HG03571 (cell line): ENCODE measurements around the gene SDC3.
"Not testable (repeated sequence)": the region's sequence is repeated elsewhere in the genome, so short reads cannot be mapped to it uniquely, and the experiment has no call there.

ENCODE experiments used
- ATAC-seq: cut with Tn5 transposase; IDR thresholded peaks from one replicate; pipeline ENCODE4 v1.9.1; 2021; ENCODE audit not compliant: unreplicated experiment

The SDC3 gene

GRCh38 chr1:30908696-30909364 is at the start of gene SDC3:
Gene SDC3 (minus strand): TSS chr1:30908758. CDS start chr1:30908586, 172 bp downstream.
- ATAC-seq = no peak

DNA sequence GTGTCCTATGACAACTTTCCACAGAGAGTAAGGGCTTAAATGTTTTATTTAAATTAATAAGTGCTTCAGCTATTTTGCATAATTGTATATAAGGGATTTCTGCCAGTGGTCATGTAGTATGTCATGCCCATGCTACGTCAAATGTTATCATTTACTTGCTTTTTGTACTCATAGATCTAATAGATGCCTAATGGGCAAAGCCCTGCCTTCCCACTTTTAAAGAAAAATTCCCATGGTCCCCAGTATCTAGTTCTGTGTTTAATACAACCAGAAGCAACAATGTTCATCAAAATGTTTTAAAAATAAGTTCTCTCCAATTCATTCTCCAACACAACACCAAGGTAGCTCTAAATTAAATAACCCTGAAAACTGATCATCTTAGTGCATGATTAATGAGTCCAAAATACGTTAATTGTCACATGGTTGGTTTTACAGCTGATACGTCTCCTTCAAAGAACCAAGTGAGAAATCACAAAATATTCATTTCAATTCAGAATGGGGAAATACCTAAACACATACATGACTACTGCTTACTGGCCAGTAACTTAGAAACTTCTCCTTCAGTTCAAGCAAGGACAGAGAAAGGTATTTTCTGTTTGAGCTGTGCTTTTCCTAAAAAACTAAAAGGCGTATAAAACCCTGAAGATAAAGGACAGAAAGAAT is 49.1 kb upstream of the SDC3 start:
- no peak for ATAC-seq

- no peak for ATAC-seq
These were observed 47.0 kb upstream of the SDC3 start for GRCh38 chr1:30955448-30956015.

GRCh38 chr1:30953685-30954084 is 45.1 kb upstream of the SDC3 start:
- no peak for ATAC-seq

DNA sequence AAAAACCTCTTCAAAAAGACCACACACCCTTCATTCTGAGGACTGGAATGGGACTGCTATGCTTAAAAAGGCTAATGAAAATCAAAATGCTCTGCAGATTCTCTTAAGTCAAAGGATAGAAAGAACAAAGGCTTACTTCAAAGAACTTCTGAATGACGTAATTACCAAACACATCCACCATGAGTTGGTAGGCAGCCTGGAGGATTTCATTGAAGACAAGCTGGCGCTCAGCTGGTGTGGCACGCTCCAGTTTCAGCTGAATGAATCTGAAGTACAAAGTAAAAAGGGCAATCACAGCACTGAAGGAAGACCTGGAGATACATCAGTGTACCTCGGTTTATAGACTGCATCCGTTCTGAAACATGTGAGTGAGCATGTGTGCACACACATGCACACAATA is 43.5 kb upstream of the SDC3 start:
- no peak for ATAC-seq

- no peak for ATAC-seq
These were observed 42.1 kb upstream of the SDC3 start for GRCh38 chr1:30950700-30951099.

- no peak for ATAC-seq
These were observed 41.5 kb upstream of the SDC3 start for GRCh38 chr1:30950053-30950452.

DNA sequence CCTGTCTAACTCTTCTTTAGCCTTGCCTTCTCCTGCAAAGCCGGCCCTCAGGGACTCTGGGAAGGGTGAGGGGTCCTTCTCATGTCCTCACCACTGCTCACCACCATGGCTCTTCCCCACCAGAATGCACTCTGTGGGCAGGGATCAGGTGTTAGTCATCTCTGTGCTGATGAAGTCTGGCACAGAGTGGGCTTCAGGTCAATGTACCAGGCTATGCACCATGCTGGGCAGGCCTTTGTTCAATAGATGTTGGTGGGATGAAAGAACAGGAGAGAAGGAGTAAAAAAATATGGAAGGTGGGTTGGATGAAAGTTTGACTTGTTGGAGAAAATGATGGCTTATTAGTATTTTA is 40.9 kb upstream of the SDC3 start:
- ATAC-seq = not testable (repeated sequence)

DNA sequence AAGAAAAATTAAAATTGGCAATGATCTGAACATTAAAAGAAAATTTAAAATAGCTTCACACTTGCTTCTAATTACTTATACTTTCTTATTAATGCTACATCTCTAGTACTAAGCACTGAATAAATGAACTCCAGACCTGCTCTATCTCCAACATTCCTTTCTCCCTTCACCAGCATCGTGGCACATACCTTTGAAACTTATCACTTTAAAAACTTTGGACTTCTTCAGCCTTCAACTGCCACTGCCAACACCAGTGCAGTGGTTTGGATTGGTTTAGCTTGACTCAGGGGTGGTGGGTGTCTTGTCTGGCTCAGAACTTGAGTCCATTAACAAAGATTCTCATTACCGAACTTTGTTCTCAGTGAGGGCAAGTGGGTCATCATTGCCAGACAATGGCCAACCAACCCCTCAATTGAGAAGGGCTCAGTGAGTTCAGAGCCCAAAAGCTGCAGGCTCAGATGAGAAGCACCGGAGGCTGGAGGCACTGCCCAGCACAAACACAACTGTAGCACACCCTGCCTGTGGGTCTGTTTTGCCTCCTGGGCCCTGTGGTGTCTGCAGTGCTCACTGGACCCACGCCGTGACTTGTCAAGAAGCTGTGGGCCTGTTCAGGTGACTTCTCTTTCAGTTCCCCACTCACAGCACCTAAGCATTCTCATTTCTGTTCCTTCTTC is 40.4 kb upstream of the SDC3 start:
- ATAC-seq = not testable (repeated sequence)

DNA sequence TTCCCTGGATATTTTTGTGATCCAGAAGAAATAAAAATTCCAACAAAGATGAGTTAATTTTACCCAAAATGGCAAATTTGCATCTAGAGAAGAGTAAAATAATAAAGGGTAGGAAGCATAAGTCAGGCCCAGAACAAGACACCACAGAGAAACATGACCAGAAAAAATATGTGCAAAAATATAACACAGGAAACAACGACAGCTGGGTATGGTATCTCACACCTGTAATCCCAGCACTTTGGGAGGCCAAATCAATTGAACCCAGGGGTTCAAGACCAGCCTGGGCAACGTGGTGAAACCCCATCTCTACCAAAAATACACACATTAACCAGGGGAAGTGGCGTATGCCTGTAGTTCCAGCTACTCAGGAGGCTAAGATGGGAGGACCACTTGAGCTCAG is 39.7 kb upstream of the SDC3 start:
- ATAC-seq = no peak

- ATAC-seq = no peak
These were observed 38.7 kb upstream of the SDC3 start for GRCh38 chr1:30947212-30947611.

- no peak for ATAC-seq
These were observed 33.9 kb upstream of the SDC3 start for GRCh38 chr1:30942326-30942963.

DNA sequence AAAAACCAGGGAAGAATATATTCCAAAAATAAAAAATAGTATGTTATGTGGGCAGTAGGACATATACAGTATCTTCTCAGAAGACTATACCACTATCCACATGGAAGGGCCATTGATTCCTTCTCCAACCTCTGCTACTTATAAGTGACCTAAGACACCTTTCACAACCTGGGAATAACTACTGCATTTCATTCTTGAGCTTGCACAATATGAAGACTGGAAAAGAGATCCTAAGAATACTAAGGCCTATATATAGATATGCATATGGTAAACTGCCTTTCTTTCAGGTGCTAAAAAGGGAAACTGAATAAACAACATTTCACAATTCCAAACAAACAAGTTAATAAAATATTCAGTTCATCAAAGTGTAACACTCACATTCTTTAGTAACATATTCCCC is 32.0 kb upstream of the SDC3 start:
- ATAC-seq = no peak

GRCh38 chr1:30936541-30937171 is 28.1 kb upstream of the SDC3 start:
- ATAC-seq = no peak

GRCh38 chr1:30935758-30936157 is 27.2 kb upstream of the SDC3 start:
- ATAC-seq = not testable (repeated sequence)

DNA sequence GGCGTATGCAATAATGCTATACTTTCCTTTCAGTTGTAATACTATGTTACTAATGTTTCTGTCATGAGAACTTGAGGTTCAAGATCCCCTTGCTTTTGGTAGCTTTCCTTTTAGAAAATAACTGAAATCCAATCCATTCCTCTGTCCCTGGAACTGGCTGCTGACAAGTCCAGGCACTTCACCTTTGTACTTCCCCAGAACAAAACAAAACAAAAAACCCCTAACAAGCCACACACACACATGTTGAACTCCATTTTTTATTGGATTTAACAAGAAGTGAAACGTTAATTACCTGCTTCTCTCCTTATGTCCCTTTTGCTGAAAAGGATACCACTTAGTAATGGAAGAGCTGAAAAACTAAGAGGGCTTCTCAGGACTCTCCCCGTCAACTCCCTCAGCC is 26.1 kb upstream of the SDC3 start:
- ATAC-seq = no peak

GRCh38 chr1:30933874-30934252 is 25.3 kb upstream of the SDC3 start:
- no peak for ATAC-seq

GRCh38 chr1:30930631-30931173 is 22.1 kb upstream of the SDC3 start:
- no peak for ATAC-seq

DNA sequence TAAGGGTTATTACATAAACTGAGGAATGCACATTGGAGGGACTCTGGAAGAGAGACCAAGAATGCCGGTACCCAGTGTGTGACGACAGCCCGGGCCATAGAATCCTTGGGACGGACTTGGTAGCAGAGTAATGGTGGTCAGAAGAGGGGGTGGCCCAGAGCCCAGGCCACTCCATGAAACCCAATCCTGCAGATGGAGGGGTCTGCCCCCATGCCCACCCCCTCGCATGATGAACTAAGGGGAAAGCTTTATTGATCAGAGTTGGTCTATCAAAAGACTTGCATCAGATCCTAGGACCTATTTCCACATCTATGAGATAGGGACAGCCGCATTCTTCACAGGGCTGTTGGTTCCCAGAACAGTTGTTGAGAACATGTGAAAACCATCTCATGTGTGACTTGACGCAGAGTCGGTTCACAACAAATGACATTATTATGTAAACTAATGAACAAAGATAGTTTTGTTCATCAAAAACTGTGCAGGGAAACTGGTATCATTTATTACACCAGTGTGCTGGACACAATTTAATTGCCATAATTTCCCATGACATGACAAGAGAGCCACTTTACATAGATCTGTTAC is 21.5 kb upstream of the SDC3 start:
- no peak for ATAC-seq

GRCh38 chr1:30929135-30929889 is 20.8 kb upstream of the SDC3 start:
- ATAC-seq = no peak
